Smooth muscle cell (in vitro differentiated cells): ENCODE data around the gene SLC30A7. TPM values are rescaled to one million over a fixed set of nuclear protein-coding genes. Genes with fewer than 3 reads are reported as not detected.

Experiments
- DNase-seq: peaks from one replicate; lab custom pipeline; 2025; ENCODE audit not compliant: unreplicated experiment; lab: John Stamatoyannopoulos, UW
- H2AFZ ChIP-seq: fragments of 200-600 bp; sonication (generic); 2 replicates; pipeline ENCODE4 v1.6.0; 2016; ENCODE audit warnings: antibody characterized with exemption, low read depth, mild to moderate bottlenecking
- H3F3A ChIP-seq: fragments of 200-600 bp; sonication (generic); 2 replicates; pipeline ENCODE4 v1.6.0; 2017; ENCODE audit warnings: antibody characterized with exemption, low read depth
- H3K27ac ChIP-seq: fragments of 200-600 bp; sonication (generic); 2 replicates; pipeline ENCODE4 v1.5.1; 2016; ENCODE audit warnings: low read depth, mild to moderate bottlenecking
- H3K27me3 ChIP-seq: fragments of 200-600 bp; sonication (generic); 2 replicates; pipeline ENCODE4 v1.6.1; 2016; ENCODE audit warnings: low read depth, mild to moderate bottlenecking
- H3K36me3 ChIP-seq: fragments of 200-600 bp; sonication (generic); 2 replicates; pipeline ENCODE4 v1.5.1; 2016; ENCODE audit warnings: low read depth
- H3K4me1 ChIP-seq: fragments of 200-600 bp; sonication (generic); 2 replicates; pipeline ENCODE4 v1.5.1; 2016; ENCODE audit warnings: low read depth
- H3K4me2 ChIP-seq: fragments of 200-600 bp; sonication (generic); 2 replicates; pipeline ENCODE4 v1.6.0; 2016; ENCODE audit warnings: mild to moderate bottlenecking
- H3K4me3 ChIP-seq: fragments of 200-600 bp; sonication (generic); 2 replicates; pipeline ENCODE4 v1.5.1; 2016; ENCODE audit warnings: mild to moderate bottlenecking
- H3K79me2 ChIP-seq: fragments of 200-600 bp; sonication (generic); 2 replicates; pipeline ENCODE4 v1.6.0; 2016; ENCODE audit warnings: low read depth, mild to moderate bottlenecking
- H3K9ac ChIP-seq: fragments of 200-600 bp; sonication (generic); 2 replicates; pipeline ENCODE4 v1.6.0; 2016; ENCODE audit warnings: low read depth
- H3K9me3 ChIP-seq: fragments of 200-600 bp; sonication (generic); replicated peaks from 2 replicates; pipeline ENCODE4 v1.5.1; 2016; ENCODE audit warnings: low read depth
- H4K20me1 ChIP-seq: fragments of 200-600 bp; sonication (generic); 2 replicates; pipeline ENCODE4 v1.6.0; 2016; ENCODE audit warnings: low read depth
- WGBS: methylation state at CpG from one replicate; pipeline ENCODE4 v1.1.7; 2016; ENCODE audit warnings: low lambda C conversion rate; 5-methylcytosine and 5-hydroxymethylcytosine counted together
- polyA plus RNA-seq: library from polyadenylated mRNA; unstranded; fragments of >200 nt; fragmentation: Nextera tagmentation; extraction: Ambion mirVana; gene quantifications from 2 replicates; pipeline ENCODE4 v1.2.1, GENCODE V29; 2016
- total RNA-seq: library from RNA; depleted of rRNA; stranded (reverse); fragments of >200 nt; gene quantifications from 2 replicates; pipeline ENCODE4 v1.2.3, GENCODE V29; 2014
- TF ChIP-seq, protein P1 (sequence below): fragments of 200-600 bp; sonication (generic); IDR thresholded peaks from 2 replicates; pipeline ENCODE4 v1.5.1; 2017; ENCODE audit warnings: borderline replicate concordance, mild to moderate bottlenecking, antibody characterized with exemption; ENCODE audit not compliant: insufficient read depth, poor library complexity, severe bottlenecking

The SLC30A7 gene
- total and polyA plus RNA-seq, 2 experiments from 2014 or later = 22.0 to 59.0 TPM

DNA sequence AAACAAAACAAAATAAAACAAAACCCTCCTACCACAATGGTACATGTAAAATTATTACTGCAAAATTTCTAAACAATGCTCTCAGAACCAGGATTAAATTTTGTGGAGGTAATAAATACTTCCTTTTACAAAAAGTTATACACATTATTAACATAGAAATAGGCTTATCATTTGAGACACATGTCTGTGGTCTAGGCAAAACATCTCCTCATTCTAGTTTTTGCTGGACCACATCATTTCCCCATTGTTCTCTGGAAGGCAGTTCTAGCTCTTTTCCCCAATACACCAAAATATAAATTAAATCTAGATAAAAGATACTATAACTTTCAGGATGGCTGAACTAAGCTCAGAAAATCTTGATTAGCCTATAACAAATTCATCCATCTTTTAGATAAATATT, 19.6 kb upstream of the SLC30A7 start:
- no peak overlapping the region for H3K4me2 ChIP-seq
- H3K4me3 ChIP-seq = no peak overlapping the region
- DNase-seq = no peak
- peaks cover 5% of the 10 kb centered on the region for H3K36me3 ChIP-seq
- no peak overlapping the region for H3K9ac ChIP-seq
- no peaks in the 10 kb centered on the region for H3K27me3 ChIP-seq
- H2AFZ ChIP-seq = no peak overlapping the region
- no peaks in the 10 kb centered on the region for H3K79me2 ChIP-seq
- no peaks in the 10 kb centered on the region for H3F3A ChIP-seq
- no peak overlapping the region for H3K27ac ChIP-seq
- no peaks in the 10 kb centered on the region for H4K20me1 ChIP-seq
- no peaks in the 10 kb centered on the region for H3K4me1 ChIP-seq
- H3K9me3 ChIP-seq = no peaks in the 10 kb centered on the region
- TF ChIP-seq, protein P1, sequence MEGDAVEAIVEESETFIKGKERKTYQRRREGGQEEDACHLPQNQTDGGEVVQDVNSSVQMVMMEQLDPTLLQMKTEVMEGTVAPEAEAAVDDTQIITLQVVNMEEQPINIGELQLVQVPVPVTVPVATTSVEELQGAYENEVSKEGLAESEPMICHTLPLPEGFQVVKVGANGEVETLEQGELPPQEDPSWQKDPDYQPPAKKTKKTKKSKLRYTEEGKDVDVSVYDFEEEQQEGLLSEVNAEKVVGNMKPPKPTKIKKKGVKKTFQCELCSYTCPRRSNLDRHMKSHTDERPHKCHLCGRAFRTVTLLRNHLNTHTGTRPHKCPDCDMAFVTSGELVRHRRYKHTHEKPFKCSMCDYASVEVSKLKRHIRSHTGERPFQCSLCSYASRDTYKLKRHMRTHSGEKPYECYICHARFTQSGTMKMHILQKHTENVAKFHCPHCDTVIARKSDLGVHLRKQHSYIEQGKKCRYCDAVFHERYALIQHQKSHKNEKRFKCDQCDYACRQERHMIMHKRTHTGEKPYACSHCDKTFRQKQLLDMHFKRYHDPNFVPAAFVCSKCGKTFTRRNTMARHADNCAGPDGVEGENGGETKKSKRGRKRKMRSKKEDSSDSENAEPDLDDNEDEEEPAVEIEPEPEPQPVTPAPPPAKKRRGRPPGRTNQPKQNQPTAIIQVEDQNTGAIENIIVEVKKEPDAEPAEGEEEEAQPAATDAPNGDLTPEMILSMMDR = no peak

DNA sequence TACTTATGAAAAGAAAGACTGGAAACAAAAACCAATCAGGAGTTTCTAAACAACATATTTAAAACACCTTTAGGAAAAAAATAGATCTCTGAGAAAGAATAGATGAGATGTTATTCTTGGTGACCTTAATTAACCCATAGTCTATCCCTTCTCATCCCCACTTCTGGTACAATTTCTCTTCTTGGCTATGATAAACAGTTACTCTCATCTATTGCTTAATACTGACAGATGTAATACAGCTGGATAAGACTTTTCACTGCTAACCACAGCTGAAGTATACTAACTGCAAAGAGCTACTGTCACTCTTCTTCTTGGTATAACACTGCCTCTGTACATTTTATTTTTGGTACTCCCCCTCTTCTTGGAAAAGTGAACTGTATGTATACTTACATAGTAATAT, 16.5 kb upstream of the SLC30A7 start:
- Histone ChIP-seq H3F3A (no peaks in the 10 kb centered on the region), H3K79me2 (no peaks in the 10 kb centered on the region), H4K20me1 (peaks cover 6% of the 10 kb centered on the region), H3K4me2 (no peak overlapping the region), H3K27me3 (no peaks in the 10 kb centered on the region), H3K36me3 (peaks cover 5% of the 10 kb centered on the region), H3K4me1 (no peaks in the 10 kb centered on the region), H3K9ac (no peak overlapping the region), H3K4me3 (no peak overlapping the region), H2AFZ (no peak overlapping the region), H3K9me3 (no peaks in the 10 kb centered on the region), H3K27ac (no peak overlapping the region)
- DNase-seq = no peak
- TF ChIP-seq, protein P1 = no peak

DNA sequence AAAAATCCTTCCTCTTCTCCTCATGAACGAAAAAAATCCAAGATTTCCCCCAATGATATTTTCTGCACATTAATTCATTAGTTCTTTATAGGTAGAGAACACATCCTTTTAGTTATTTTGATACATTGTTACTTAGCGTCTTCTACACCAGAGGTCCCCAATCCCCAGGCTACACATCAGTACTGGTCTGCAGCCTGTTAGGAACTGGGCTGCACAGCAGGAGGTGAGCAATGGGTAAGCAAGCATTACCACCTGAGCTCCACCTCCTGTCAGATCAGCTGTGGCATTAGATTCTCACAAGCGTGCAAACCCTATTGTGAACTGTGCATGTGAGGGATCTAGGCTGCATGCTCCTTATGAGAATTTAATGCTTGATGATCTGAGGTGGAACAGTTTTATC, 14.2 kb upstream of the SLC30A7 start:
- Histone ChIP-seq H3K4me1 (no peaks in the 10 kb centered on the region), H3K36me3 (no peaks in the 10 kb centered on the region), H2AFZ (no peak overlapping the region), H3K9ac (no peak overlapping the region), H3F3A (no peaks in the 10 kb centered on the region), H3K79me2 (no peaks in the 10 kb centered on the region), H3K27me3 (no peaks in the 10 kb centered on the region), H3K4me2 (no peak overlapping the region), H3K9me3 (no peaks in the 10 kb centered on the region), H4K20me1 (peaks cover 6% of the 10 kb centered on the region), H3K27ac (no peak overlapping the region), H3K4me3 (no peak overlapping the region)
- WGBS = 97% methylated on average over 3 of the region's 3 CpGs
- no peak for DNase-seq
- TF ChIP-seq, protein P1 = no peak

DNA sequence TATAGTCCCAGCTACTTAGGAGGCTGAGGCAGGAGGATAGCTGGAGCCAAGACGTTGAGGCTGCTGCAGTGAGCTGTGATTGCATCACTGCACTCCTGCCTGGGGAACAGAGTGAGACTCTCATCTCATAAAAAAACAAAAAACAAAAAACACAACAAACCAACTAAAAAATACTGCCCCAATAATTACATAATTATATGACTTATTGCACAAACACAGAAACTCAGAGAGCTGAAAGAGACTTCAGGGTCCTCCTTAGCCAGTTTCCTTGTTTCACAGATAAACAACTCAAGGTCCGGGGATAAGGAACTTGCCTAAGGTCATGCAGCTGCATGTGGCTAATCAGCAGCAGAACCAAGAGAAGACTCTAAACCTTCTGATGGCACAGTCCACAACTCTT, 13.2 kb upstream of the SLC30A7 start:
- Histone ChIP-seq H3K4me3 (no peak overlapping the region), H3F3A (no peaks in the 10 kb centered on the region), H3K79me2 (no peaks in the 10 kb centered on the region), H3K9ac (no peak overlapping the region), H3K27ac (no peak overlapping the region), H2AFZ (no peak overlapping the region), H3K4me1 (no peaks in the 10 kb centered on the region), H3K9me3 (no peaks in the 10 kb centered on the region), H3K36me3 (no peaks in the 10 kb centered on the region), H4K20me1 (peaks cover 6% of the 10 kb centered on the region), H3K27me3 (no peaks in the 10 kb centered on the region), H3K4me2 (no peak overlapping the region)
- TF ChIP-seq, protein P1 = no peak
- no peak for DNase-seq
- WGBS = 70% methylated on average over 2 of the region's 2 CpGs
